EH (cell line): ENCODE measurements around the gene IGLL5.

Experiments
- DNase-seq: peaks from one replicate; pipeline ENCODE4 v3.0.0-alpha.2; 2015; ENCODE audit warnings: low read depth

IGLL5 gene

DNA sequence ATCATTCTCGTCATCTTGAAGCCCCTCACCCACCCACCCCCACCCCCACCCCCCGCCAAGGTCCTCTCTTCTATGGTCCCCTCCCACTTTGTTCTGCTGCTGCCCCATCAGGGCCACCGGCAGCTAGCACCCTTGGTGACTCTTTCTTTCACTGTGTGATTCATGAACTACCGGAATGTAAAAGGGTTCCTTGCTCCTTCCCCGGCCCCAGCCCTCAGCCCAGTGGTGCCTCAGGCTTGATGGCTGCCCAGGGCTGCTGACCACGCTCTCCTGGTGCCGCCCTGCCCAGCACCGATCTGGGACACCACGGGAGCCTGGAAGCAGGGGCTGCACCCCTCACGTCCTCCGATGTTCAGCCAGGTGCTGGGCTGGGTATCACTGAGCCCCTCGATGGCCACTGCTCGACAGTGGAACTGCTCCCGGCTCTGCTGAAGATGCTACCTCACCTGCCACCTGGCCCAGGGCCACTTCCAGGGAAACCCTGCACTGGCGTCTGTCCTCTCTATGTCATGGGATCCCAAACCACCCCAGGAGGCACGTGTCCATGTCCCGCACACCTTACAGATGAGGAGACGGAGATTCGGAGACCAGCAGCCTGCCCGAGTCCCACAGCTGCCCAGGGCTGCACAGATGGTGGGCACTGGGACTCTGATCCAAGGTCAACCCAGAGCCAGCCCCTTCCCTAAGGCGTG lies 39.7 kb downstream of the IGLL5 start:
- DNase-seq, result no peak

DNA sequence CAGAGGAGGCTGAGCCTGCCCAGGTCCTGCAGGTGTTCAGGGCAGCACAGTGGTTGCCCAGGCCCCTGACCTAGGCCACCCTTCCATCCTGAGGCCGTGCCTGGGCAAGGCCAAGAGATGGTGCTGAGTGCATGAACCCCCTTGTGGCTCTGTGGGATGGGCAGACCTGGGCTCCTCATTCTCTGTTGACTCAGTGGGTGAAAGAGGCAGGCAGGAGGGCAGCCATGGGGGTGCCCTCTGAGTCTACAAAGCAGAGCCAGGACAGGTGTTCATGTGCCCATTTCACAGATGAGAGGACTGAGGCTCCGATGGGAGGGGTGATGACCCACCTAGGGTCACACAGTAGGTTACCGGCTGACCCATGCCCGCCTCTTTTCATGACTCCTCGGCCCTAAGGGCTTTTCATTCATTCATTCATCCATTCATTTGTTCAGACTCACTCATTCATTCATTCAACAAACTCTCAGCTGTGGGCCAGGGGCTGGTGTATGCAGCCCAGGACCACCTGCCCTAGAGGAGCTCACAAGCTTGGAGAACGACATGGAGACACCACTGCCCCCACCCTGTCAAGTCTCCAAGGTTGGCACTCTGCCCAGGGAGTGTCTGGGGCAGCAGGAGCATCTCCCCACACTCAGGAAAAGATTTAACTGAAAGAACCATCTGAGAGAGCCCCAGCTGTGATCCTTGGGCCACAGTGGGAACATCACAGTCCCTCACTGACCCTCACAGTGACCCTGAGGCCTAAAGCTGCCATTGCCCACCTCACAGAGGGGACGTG lies 40.5 kb downstream of the IGLL5 start:
- no peak for DNase-seq

DNA sequence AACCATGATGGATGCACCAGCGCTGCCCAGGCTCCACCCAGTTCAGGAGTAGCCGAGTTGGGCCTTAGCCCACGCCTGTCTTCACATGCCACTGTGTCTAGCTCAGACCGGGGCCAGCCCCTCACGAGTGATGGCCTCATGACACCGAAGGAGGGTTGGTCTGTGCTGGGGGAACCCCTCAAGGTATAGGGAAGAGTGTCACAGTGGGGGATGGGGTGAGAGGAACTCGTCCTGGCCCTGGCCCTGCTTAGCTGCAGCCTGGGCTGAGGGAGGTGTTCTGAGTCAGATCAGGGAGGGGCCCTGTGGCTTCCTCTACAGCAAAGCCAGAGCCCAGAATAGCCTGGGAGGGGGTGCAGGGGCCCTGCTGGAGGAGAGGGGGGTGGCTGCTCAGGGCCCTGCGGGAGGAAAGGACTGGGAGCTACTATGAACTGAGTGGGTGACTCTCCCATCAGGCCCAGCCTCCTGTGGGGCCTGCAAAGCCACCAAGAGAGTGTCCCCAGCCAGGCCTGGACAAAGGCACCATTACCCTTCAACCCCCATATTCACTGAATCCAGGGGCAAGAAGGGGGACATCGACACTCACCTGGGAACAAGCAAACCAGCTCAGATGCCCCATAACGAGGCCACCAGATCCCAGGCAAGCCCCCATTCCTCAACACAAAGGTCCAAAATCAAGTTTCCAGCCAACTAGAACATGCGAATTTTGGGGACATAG lies 41.2 kb downstream of the IGLL5 start:
- peak; percentile 45 for DNase-seq

DNA sequence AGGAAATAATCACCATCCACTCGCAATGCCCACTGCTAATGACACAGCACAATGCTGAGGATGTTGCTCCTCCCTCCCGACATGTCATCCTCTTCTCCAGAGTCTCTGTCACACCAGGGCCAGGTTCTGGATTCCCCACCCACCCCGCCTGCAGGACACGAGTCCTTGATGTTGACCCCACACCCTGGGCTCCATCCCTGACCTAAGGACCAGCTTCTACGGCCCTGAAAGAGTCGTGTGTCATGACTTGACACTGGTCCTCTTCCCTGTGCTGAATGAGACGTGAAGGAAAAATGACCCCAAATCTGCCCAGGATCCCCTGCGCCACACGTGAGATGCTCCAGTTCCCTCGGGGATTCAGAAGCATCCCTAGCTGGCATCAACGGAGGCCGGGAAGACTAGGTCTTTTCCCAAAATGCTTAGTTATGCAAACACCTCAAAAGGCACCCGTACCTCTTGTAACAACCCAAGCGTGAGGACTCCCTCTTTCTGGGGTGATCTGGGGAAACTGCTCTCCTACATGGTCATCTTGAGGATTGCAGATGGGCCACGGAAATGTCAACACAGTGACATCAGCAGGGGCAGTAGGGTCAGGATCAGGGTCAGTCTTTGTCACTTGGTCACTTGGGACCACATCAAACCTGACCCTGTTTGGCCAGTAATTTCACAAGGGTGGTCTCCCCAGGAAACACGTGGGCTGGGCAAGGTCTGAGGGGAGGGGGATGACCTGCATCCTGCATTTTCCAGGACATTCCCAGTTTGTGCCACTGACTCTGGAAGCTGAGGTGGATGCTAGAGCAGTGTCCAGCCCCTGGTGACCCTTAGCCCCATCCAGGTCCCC lies 42.0 kb downstream of the IGLL5 start:
- no peak for DNase-seq

DNA sequence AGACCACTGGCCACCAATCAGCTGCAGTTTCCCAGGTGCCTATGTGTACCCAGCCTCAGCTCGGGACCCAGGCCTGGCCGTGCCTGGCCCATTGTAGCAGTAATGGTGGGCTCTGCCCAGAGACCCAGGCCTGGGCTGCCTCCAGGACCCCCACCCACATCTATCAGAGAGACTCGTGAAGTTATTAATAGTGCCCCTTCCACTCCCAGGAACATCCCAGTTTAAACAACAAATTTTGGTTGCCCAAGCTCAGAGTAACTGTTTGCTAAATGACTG lies 42.5 kb downstream of the IGLL5 start:
- DNase-seq, result no peak

DNA sequence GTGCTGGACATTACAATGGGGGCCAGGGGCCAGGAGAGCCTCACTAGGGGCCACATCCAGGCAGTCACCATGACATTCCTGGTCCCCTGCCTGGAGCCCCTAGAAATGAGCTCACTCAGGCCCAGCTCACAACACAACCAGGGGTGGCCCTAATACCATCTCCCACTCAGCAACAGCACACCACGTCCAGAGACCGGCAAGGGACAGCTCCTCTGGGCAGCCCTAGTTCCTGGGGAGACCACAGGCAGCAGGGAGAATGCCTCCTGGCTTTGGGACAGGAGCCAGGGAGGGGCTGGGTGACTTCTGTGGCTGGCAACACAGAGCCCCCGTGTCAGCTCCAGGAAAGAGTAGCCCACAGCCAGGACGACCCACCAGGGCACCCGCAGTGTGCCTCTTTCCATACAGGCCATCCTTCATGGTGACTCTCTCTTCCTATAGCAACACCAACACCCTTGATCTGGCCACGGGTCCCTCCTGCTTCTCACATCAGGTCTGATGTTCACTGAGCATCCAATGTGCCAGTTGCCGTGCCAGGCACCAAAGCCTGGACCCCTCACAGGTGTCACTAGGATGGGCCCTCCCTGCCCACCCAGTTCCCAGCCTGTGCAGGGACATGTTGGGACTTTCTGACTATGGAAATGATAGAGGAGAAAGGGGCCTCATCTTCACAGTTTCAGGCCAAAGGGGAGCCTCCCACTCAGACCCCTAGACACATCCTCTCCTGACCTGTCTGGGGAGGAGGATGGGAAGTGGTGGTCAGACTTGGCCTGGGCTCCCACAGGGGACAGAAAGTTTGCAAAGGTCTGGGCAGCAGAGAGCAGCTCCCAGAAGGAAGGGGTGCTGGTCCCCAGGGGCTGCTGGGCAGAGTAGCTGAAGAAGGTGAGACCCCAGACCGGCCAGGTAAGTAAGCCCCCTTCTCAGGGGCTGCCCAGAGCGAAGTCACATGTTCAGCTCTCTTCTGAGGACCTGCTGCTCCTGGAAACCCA lies 43.2 kb downstream of the IGLL5 start:
- DNase-seq, result no peak

DNA sequence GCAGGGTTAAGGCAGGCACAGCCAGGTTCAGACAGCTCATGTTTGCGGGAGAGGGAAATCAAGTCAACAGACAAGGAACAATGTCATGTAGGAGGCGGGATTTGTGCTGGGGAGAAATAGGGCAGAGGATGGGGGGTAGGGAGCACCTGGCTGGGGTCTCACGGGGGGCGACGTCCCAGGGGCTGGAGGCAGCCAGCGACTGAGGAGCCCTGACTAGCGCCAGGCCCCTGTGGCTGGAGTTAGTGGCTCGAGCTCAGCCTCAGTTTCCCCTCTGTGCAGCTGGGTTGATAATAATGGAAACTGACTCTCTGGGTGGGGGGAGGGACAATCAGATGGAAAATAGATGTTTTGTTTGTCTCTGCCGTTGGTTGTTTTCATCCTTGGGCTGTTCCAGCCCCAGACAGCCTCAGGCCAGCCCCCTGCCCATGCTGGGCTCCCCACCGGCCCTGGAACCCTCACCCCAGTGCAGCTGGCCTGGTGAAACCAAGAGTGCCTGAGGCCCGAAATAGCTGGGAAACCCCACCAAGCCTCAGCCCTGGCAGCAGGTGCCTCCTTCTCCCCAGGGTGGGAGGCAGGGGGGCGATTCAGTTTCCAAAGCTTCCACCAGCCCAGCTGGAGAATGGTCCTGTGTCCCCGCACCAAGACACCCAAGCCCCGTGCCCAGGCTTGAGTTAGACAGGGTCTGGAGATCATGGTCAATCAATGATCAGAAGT lies 44.1 kb downstream of the IGLL5 start:
- DNase-seq, result no peak

DNA sequence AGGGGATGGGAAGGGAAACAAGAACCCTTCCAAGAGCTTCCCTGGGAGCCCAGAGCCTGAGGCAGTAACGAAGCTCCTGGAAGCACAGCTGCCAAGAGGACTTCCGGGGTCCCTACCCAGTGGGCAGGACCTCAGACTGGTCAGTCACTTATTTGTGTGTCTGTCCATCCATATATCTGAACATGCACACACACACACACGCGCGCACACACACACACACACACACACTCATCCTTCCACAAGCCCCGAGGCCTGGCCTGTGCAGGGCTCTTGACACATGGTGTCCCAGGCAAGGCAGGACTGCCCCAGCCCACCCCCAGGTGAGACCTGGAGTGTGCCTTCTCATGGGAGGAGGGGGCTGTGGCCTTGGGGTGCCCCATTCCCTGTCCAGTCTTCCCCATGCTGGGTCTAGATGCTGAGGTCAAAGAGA lies 44.9 kb downstream of the IGLL5 start:
- no peak for DNase-seq

DNA sequence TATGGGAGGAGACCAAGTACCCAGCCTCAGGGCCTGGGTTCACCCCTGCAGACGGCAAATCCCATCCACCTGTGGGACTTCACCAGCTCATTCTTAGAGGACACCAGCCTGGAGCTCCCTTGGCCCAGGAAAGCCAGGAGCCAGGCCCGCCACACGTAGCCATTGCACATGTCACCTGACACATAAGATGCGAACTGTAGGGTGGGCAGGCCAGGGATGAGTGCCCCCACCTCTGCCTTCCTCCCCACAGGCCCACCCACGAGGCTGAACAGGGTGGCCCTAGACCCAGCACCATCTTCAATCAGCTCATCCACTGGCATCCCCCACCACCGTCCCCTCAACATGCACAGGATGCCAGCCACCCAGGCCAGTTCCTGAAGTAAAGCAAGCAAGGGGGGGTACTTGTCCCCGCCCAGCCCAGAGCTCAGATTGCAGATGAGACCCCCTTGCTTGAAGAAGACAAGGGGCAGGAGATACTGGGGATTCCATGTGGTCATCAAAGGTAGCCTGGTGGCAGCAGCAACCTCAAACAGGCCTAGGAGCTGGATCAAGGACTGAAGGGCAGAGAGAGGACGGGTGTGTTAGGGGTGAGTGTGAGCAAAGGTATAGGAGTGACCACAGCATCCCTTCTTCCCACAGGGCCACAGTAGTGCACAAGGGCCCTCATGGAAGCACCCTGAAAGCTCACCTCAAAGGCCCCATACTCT lies 45.6 kb downstream of the IGLL5 start:
- no peak for DNase-seq

DNA sequence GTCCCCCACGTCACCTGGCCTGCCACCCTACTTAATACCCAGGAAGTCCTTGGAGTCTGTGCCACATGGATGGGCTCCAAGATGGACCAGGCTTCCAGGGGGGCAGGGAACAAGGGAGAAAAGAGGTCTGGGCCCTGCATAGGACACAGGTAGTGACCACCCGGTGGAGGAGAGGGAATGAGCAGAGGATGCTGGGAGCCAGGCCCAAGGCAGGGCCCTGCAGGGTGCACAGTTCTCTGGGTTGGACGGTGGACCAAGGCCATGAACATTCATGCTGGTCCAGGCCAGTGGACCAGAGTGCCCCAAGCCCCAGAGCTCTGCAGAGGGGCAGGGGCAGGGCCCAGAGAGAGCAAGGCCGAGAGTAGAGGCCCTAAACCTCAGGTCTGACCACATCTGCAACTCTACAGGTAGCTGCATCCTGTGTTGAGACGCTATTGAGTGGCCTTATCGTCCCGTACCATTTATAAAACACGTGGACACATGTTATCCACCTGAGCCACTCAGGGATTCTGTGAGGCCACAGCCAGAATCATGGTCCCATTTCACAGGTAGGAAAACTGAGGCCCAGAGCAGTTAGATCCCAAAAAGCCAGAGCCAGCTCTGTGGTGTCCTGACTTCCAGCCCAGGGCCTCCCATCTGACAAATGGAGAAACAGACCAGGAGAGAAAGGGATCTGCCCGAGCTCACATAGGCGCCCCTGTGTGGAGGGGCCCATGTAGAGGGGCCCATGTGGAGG lies 46.4 kb downstream of the IGLL5 start:
- DNase-seq, result no peak

DNA sequence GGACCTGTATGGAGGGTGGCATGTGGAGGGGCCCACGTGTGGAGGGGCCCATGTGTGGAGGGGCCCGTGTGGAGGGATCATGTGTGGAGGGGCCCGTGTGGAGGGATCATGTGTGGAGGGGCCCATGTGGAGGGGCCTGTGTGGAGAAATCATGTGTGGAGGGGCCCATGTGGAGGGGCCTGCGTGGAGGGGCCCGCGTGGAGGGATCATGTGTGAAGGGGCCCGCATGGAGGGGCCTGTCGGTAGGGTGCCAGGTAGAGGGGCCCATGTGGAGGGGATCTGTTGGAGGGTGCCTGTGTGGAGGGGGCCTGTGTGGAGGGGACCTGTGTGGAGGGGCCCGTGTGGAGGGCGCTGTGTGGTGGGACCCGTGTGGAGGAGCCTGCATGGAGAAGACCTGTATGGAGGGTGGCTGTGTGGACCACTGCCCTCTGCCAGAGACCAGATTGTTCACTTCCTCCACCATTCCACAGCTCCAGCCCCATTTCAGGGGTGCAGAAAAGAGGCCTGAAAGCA lies 47.0 kb downstream of the IGLL5 start:
- no peak for DNase-seq

DNA sequence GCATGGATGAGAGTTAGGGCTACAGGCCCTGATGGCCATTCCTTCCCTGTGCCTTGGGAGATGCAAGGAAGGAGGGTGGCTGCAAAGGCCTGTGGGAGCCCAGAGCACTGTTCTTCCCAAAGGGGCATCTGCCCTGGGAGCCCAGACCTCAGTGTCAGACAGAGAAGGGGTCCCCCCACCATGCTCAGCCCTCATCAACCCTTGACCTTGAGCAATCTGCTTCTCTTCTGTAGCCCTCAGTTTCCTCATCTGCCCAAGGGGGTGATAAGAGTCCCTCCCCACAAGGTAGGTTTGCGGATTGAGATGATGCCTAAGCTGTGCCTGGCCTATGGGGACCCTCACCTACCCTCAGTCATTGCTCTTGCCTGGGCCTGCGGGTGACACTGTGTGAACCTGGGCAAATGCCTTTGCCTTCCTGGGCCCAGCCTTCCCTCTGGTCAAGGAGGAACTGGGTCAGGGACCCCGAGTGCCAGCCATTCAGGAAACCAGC lies 47.5 kb downstream of the IGLL5 start:
- no peak for DNase-seq

DNA sequence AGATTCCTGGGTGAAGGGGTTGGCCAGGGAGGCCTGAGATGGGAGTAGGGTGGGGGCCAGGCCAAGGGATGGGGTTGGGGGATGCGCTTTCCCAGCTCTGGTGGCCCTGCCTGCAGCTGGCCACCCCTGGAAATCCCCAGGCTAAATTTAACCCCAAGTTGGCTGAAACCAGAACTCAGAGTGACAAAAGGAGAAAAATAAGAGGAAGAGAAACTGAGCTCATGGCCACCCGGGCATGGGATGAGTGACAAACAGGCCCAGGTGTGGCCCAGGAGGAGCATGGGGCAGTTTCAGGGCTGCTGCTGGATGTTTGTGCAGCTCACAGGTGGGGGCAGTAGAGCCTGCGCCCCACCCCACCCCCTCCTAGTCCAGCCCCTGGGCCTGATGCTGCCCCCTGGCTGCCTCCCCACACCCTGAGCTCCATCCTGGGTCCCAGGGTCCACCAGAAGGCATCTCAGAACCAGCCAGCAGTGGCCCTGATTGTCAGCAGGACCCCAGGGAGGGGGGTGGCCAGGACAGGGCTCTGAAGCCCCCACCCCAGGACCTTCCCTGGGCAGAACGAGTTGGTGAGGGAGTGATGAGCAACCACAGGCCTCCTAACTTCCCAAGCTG lies 48.0 kb downstream of the IGLL5 start:
- DNase-seq, result no peak

DNA sequence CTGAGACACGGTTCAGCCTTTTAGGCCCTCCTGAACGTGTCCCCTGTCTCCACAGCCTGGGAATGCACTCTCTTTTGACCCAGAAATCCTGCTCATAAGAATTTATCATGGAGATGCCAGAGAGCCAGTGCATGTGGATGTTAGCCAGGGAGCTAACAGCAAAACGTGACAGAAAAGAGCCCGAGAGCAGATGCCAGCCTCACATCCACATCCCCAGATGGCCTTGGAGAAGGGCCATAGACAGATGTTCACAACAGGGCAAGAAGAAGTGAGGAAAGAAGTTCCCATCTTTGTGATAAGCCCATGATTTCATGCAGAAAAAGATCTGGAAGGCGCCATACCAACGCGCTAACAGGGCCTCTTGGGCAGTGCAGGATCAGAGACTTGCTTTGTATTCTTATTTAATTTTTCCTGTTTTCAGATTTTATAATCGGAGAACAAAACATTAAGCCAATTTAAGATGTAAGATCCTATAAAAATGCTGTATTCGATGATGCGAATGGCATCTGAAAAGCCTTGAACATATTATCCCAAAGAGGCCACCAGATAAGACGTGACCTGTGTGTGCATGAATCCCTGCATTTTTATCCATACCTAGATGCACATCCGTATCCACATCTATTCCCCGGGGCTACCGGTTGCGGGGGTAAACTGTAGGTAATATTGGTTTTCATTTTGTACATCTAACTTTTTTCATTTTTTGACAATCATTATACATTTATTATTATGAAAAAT lies 48.7 kb downstream of the IGLL5 start:
- DNase-seq, result no peak

DNA sequence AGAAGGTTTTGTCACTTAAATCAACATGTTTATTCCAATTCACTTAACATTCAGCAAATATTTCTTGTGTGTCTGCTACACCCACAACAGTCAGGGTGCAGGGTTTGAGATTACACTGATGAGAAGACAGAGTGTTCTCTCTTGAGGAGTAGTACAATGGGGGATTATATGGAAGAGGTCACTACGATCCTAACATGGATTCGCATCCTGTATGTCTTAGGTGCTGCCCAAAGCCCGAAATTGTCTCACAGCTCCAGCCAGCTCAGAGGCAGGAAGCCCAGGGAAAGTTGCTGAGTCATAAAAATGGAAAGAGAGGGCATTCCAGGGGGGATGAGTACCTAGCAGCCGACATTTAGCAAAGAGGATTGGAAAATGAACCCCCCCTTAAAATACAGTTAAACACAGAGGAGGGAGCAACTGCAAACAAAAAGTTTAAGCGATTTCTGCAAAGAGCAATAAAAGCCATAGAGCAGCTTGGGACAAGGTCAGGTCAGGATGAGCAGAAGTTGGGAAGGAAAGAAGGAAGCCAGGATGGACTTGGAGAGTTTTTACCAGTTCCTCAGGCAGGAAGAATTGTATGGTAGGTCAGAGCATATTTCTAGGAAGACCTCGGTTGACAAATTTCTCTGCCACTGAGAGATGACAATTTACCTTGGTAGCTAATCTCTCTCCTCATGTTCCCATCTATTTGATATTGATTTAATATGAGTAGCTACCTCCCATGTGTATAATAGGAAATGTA lies 49.5 kb downstream of the IGLL5 start:
- no peak for DNase-seq

DNA sequence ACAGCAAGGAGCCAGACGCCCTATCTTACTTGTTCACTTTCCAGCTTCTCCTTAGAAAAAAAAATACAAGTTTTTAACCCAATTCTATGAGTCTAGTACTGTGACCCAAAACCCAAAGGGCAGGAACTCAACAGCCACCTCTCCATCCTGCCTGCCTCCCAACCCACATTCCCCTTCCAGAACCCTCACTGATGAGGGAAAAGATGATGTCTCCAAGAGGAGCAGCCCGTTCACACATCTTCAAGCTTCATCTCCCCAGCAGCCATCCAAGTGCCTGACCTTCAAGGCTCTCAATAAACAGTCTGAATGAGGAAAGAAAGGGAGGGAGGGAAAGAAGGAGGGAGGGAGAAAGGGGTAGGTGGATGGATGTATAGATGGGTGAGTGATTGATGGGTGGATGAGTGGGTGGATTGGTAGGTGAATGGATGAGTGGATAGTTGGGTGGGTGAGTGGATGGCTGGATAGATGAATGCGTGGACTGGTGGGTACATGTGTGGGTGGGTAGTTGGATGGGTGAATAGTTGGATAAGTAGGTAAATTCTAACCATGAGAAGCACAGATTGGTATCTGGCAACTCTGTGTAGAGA lies 50.4 kb downstream of the IGLL5 start:
- DNase-seq, result no peak
